K562 treated with DMSO at 1 percent for 48 hours (cell line): ENCODE results near the gene GIMAP1. TPM values are rescaled to one million over a fixed set of nuclear protein-coding genes. Genes with fewer than 3 reads are reported as not detected.

Experiments
- total RNA-seq: library from RNA; unstranded; fragments of 300-600 nt; gene quantifications from 2 replicates; pipeline ENCODE4 v1.2.3, GENCODE V29; 2022; ENCODE audit warnings: low replicate concordance; ENCODE audit errors: extremely low read depth

The GIMAP1 gene
- total RNA-seq: not detected in 2 replicates

DNA sequence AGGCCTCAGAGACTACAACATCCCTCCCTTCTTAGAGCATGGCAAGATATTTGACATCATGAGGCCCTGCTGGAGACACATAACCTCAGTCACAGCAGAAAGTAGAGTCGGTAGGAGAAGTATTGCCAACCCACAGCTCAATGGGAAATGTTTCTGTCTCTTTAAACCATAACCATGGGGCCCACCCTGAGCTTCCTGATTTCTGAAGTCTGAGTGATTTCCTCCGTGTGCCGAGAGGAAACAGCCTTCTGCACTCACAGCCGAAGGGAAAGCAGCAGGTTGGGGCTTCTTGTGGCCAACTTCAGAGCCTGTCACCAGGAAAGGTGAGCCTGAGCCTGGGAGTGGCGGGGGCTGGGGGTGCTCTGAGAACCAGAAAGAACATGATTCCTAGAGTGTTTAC is at the start of gene GIMAP1:
Gene GIMAP1 (plus strand): TSS at position 246 of the 400 bp plus-strand sequence. CDS start 2,435 bp downstream, outside the sequence.

GRCh38 chr7:150685219-150686029 is 31.0 kb upstream of the GIMAP1 start, which contains the start of gene GIMAP2:
GIMAP2 (plus strand) TSS chr7:150685706; CDS start chr7:150687060, 1,354 bp downstream.

DNA sequence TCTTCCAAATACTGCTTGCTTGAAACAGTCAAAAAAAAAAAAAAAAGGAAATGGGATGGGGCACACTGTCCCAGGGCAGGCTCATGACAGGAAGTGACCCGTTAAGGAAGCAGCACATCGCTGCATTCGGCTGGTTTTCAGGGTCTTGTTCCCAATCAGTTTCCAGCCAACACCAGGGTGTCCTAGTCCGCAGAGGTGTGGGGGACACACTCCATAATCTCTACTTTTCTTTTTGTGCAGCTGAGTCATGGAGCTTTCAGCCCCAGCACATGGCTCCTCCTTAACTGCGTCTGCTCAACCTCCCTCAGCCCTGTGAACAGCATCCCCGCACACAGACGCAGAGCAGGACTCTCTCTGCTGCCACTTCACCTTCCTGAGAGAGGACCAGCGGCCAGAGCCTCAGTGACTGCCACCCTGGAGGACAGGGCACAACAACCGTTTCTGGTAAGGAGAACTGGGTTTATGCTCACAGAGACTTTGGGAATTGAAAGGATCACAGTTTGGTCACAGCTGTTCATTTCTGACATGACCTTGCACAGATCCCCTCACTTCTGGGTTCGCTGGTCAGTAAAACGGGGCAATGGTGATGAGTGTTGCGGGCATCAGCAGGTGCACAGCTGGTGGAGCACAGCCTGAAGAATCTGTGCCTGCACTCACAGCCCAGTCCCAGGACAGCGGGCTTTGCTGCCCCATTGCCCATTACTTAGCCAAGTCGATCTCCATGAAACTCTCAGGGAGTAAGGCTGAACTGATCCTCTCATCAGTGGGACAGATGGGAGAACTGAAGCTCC is 21.0 kb downstream of the GIMAP1 start, which contains the start of gene GIMAP5:
Gene GIMAP5 (plus strand): TSS at position 154 of the 791 bp plus-strand sequence. CDS start 3,467 bp downstream, outside the sequence.

Other genes starting within 250 kb of the GIMAP1 start
- gene GIMAP7, start 201.7 kb upstream of the GIMAP1 start, total RNA-seq: not detected in 2 replicates
- not detected in 2 replicates for gene GIMAP4, start 149.2 kb upstream of the GIMAP1 start, total RNA-seq
- gene GIMAP6, start 84.2 kb upstream of the GIMAP1 start, total RNA-seq: not detected in 2 replicates
- gene GIMAP2, start 30.9 kb upstream of the GIMAP1 start, total RNA-seq: not detected in 2 replicates
- gene GIMAP5, start 20.8 kb downstream of the GIMAP1 start, total RNA-seq: not detected in 2 replicates
- not detected in 2 replicates for gene TMEM176B, start 83.8 kb downstream of the GIMAP1 start, total RNA-seq
- not detected in 2 replicates for gene TMEM176A, start 84.2 kb downstream of the GIMAP1 start, total RNA-seq
- not detected in 2 replicates for gene AOC1, start 135.9 kb downstream of the GIMAP1 start, total RNA-seq